NT2/D1 (cell line): ENCODE data around the gene TUBGCP6.

Source experiments
- SUZ12 ChIP-seq: IDR thresholded peaks from 2 replicates; pipeline ENCODE4 v1.6.1; 2011; ENCODE audit not compliant: insufficient read length, insufficient read depth; ENCODE audit errors: extremely low read depth
- ZNF274 ChIP-seq: IDR thresholded peaks from 2 replicates; pipeline ENCODE4 v1.6.1; 2011; ENCODE audit warnings: mild to moderate bottlenecking, low read depth, low read length

DNA sequence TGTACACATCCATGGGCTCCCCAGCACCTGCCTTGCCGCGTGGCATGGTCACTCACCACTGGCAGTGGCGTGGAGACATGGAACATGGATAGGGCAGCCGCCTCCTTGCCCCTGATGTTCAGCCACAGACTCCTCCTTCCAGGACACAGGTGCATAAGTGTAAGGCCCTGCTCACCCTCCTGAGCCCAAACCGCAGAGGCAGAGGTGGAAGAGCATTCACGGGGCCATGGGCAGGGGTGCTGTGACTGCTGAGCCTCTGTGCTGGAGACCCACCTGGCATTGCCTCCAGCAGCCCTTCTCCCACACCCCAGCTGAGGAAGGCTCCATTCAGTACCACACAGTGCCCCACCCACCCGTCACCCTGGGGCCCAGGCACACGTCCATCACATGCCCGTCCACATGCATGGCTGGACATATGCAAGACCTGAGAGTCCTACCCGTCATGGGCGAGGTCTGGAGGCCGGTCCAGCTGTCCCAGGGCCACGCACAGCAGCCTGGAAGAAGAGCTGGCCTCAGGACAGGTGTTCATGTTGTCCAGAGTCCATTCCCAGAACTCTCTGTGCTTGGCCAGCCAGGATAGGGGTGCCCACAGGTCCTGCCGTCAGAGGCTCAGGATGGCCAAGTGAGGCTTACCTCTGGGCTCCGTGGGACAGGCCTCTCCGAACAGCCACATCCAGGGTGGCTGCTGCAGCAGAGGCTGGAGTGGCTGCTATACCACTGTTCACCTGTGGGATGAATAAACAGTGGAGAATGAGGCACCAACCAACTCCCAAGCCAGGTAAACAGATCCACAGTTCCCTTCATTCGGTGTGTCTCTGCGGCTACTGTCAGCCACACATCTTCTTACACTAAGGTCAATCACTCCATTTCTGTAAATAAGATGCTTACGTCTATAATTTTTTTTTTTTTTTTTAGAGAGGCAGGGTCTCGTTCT lies 1.7 kb upstream of the TUBGCP6 start:
- TF ChIP-seq SUZ12 (no peak), ZNF274 (no peak)
